NCI-H1048 (cell line): ENCODE data around the gene CREB3.

Experiments
- DNase-seq: peaks from one replicate; lab custom pipeline; 2025; lab: John Stamatoyannopoulos, UW

Gene CREB3

GRCh38 chr9:35727676-35728040 lies 4.8 kb upstream of the CREB3 start:
- DNase-seq = no peak

GRCh38 chr9:35728041-35728971 lies 4.2 kb upstream of the CREB3 start:
- DNase-seq = no peak

- DNase-seq = no peak
These were observed 3.4 kb upstream of the CREB3 start for GRCh38 chr9:35729101-35729500.

GRCh38 chr9:35729700-35730485 lies 2.6 kb upstream of the CREB3 start:
- no peak for DNase-seq

GRCh38 chr9:35730486-35730854 lies 2.0 kb upstream of the CREB3 start:
- no peak for DNase-seq

GRCh38 chr9:35731415-35732184 lies 866 bp upstream of the CREB3 start:
- DNase-seq = no peak

GRCh38 chr9:35732800-35733541 lies 505 bp downstream of the CREB3 start:
- DNase-seq = peak; percentile 28

- no peak for DNase-seq
These were observed 1.6 kb downstream of the CREB3 start for GRCh38 chr9:35734096-35734495.

- no peak for DNase-seq
These were observed 3.8 kb downstream of the CREB3 start for GRCh38 chr9:35736201-35736633.

GRCh38 chr9:35737143-35737542 lies 4.7 kb downstream of the CREB3 start:
- no peak for DNase-seq

GRCh38 chr9:35738186-35738585 lies 5.7 kb downstream of the CREB3 start:
- no peak for DNase-seq

- no peak for DNase-seq
These were observed 6.5 kb downstream of the CREB3 start for GRCh38 chr9:35738924-35739323.

- DNase-seq = no peak
These were observed 7.8 kb downstream of the CREB3 start for GRCh38 chr9:35740243-35740642.

- no peak for DNase-seq
These were observed 9.3 kb downstream of the CREB3 start for GRCh38 chr9:35741740-35742139.

- no peak for DNase-seq
These were observed 11.0 kb downstream of the CREB3 start for GRCh38 chr9:35743452-35743851.

- DNase-seq = no peak
These were observed 11.5 kb downstream of the CREB3 start for GRCh38 chr9:35743880-35744518.

GRCh38 chr9:35745569-35745968 lies 13.1 kb downstream of the CREB3 start:
- no peak for DNase-seq

GRCh38 chr9:35746583-35746982 lies 14.1 kb downstream of the CREB3 start:
- no peak for DNase-seq

GRCh38 chr9:35748242-35748857 lies 15.9 kb downstream of the CREB3 start:
- DNase-seq = no peak

- no peak for DNase-seq
These were observed 16.5 kb downstream of the CREB3 start, which contains the start of the genes GBA2 and RGP1 for GRCh38 chr9:35748858-35749514. Gene GBA2 (minus strand): TSS chr9:35749228. CDS start chr9:35748704, 524 bp downstream. Gene RGP1 (plus strand): TSS chr9:35749287. CDS start chr9:35749756, 469 bp downstream.
